ENCODE results near the gene BBIP1.
"Not testable (repeated sequence)": the region's sequence is repeated elsewhere in the genome, so short reads cannot be mapped to it uniquely, and the experiment has no call there.

The BBIP1 gene

DNA sequence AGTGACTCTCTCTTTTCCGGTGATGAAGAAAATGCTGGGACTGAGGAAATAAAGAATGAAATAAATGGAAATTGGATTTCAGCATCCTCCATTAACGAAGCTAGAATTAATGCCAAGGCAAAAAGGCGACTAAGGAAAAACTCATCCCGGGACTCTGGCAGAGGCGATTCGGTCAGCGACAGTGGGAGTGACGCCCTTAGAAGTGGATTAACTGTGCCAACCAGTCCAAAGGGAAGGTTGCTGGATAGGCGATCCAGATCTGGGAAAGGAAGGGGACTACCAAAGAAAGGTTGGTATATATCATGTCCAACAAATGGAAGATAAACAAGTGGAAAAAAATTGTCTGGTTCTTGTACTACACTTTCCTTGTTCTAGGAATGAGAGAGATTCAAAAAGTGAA lies 37.7 kb downstream of the BBIP1 start:
- no peak for DNase-seq

DNA sequence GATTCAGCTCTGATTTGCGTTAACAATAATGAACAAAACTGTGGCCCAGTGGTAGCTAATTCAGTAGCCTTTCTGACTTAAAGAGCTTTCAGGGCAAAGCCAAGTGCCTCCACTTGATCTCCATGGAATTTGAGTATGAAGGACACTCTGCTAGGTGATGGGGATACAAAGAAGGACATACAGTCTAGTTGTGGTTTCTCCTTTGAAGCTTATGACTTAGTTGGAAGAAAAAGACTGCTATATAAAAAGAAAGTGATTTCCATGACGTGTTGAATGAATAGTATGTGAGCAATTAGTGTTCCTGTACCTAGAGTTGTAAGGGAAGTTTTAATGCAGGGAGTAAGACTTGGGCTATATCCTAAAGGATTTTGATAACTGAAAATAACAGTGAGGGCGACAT lies 39.0 kb downstream of the BBIP1 start:
- DNase-seq: no peak

DNA sequence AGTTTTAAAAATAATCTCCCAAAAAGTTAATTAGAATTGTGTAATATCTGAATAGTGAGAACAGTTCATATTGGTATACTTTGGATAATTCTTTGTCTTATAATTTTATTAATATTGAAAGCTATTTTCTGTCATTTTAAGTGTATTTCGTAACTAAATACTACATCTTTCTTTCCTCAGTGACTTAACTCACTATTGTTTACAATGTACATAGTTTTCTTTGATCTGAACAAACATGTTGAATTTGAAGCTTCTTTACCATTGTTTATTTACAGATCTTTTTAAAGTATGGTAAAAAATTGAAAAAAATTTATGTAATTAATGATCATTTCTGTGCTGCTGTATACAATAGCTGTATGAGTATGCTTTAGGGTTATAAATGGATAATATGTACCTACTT lies 42.2 kb downstream of the BBIP1 start:
- no peak for DNase-seq

DNA sequence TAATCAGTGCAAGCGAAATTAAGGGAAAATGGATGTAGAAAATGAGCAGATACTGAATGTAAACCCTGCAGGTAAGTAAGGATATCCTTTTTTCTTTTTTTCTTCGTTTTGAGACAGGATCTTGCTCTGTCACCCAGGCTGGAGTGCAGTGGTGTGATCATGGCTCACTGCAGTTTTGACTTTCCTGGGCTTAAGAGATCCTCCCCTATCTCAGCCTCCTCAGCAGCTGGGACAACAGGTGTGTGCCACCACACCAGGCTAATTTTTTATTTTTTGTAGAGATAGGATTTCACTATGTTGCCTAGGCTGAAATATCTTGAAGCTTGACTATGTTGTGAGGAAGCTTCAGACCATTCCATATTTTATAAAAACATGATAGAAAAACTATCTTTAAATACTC lies 43.0 kb downstream of the BBIP1 start:
- no peak for DNase-seq

DNA sequence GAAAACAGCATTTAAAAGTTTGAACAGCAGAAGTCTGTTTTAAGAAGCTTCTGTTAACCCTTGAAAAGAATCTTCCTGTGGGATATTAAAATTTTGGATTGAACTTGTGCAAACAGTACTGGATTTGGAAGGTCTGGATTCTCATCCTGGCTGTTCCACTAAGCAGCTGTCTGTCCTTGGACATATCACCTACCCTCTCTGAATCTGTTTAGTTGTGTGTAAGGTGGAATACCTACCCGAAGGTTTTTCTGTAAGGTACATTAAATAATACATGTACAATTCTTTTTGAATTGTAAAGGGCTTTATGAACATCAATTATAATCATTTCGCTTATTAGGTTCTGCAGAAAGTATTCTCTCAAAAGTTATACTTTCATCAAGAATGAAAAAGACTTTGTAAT lies 45.0 kb downstream of the BBIP1 start:
- DNase-seq: no peak

DNA sequence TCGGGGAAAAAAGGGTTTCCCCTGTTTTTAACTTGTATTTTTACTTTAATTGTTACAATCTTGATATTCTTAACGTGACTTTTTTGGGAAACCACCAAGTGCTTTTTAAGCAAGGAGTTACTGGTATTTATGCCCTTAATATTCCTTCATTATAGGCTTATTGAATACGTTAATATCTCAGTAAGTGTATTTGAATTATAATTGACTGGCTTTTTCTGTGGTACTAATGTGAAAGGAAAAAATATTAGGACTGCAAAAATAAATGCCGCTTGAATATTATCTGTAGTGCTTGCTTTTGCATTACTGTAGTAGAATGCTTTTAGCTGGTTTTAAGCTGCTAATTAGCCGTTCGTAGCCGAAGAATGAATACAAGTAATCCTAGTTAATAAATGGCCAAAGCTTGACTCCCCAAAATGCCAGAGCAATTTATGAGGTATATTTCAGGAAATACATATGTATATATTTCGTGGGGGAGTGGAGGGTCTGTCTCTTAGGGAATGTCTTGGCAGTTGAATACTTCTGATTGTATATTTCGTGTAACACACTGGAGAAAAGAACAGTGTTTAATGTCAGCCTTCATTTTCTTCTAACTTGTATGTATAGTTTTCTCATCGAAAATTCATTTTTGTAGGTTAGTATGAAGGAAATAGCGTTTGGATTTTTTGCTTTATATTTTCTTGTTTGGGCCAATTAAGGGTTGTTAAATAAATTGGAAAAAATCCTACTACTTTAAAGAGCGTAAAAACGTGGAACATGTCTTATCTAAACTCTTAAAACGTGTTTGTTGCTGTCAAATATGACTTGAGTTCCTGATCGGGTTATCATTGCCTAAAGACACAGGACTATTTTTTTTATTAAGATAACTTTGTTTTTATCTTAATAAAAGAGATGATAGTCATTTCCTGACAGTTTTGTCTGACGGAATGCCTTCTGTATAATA lies 45.7 kb downstream of the BBIP1 start:
- DNase-seq: no peak

DNA sequence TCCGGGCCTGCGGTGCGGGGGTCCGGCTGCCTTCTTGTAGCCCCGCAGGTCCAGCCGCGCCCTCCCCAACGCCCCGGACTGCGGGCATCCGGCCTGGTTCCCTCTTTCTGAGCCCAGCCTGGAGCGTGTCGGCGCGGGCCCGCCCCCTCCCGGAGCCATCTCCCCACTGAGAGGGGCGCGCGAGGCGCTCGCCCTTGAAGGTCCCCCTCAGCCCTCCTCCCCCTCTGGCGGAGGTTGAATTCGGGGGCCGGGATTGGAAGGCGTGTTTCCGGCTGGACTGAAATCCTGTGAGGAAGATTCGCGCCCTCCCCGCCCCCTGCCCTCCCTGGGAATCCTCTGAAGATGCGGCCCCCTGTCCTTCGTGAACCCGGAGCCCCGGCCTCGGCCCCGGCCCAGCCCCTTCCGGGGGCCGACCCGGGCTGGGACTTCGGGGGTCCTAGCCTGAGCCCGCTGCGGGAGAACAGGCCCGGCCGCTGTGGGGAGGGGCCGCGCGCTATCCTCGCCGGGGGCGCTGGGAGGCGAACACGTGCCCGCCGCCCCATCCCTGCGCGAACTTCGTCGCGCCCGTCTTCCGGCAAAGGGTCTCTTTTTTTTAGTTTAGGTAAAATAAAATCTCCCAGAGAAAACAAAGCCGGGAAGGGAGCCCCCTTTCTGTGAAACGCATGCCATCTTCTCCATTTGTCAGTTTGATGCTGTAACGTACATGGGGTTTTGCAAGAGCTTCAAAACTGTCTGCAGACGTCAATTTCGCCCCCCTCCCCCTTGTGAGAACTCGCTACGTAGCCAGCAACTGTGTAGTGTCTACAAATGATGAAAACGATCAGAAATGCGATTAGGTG lies 46.6 kb downstream of the BBIP1 start:
- peak; percentile 51 to 58 for DNase-seq

DNA sequence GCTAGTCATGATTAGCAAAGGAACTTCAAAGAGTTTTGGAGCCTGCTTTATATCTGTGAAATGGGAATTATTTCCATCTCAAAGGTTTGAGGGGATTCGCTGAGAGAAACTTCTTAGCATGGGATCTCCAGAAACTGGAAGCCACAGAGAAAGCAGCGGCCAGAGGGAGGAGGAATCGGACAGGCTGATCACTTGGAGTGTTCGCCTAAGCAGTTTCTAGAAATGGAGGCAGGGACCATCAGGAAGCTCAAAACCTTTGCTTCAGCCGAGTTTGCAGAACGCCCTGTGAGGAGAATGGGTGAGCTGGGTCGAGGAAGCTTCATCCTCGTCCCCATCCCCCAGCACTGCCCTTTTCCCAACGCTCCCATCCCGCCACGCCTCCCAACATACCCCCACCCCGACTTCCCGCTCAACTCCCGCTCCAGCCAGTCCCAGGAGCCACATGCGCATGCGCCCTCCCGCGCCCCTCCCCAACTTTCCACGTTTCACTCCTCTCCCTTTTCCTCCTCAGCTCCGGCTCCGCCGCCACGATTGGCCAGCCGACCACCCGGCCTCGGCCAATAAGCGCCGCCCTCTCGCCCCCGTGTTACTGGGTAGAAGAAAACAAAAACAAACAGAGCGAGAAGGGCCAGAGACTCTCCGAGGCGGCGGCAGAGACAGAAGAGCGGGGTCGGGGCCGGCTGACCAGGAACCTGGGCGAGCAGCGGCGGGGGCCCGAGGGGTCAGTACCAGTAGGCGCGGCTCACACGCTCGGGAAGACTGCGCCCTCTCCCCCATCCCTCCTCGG lies 47.5 kb downstream of the BBIP1 start, which contains the start of gene PDCD4:
TSS of gene PDCD4 (plus strand) at position 631 of the 787 bp plus-strand sequence. CDS start 4,100 bp downstream, outside the sequence.
- peak; percentile 92 to 95 for DNase-seq

DNA sequence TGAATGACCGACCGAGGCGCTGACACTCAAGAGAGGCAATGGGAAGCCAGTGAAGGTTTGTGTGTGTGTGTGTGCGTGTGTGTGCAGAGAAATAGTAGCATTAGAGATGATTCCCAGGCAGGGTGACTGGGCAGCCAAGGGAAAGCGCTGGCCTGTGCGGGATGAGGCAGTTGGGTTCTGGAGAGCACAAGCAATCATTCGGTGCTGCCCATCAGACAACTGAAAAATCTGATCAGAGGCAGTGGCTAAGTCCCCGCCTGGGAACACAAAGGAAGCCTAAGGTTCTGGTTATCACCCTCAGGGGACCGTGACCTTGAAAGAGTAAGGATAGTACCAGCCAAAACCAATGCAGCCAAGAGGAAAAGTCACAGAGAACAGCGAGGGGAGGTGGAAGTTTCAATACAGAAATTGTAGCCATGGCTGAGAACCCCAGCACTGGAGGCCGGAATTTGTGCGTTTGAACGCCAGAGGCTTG lies 48.1 kb downstream of the BBIP1 start:
- no peak for DNase-seq

DNA sequence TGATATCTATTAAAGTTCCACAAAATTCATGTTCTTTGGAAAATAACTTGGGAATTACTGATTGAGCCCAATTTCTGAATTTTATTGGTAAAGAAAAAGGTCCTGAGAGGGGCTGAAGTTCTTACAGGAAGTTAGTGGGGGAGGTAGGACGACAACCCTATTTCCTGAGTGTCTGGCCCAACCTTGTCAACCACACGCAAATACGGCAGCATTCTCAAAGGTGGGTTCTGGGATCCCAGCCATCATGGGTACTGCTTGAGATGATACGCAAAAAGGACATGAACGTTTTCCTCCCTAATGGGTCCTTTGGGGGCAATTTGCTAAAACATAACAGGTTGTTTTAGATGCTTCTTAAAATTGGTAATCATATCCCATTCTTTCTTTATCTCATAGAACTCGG lies 50.0 kb downstream of the BBIP1 start:
- no peak for DNase-seq

DNA sequence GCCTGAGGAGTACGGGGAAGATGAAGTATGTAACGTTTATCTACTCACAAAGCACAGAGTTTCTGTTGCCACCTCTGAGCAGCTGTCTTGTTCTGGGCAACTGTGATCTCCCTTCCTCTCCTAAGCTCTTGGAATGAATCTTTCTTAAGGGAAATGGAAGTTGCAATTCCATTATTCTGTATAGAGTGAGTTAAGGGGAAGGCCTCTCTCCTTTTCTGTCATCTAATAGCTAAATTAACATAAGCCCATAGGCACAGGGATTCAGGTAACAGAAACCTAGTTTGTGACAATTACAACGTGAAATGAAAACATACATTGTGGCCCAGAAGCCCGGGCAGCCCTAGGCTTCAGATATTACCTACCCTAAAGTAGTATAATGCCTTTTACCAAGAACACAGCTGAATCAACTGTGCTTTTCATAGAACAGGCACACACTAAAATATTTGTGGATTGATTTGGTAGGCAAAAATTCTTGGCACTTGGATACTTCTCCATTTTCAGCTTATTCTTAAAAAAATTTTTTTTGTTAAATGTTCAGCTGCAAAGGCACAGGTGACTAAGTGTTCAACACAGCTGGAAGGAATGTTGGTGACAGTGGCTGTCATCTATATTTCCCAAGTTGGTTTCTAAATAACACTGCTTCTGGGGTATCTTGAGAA lies 51.0 kb downstream of the BBIP1 start:
- no peak for DNase-seq

DNA sequence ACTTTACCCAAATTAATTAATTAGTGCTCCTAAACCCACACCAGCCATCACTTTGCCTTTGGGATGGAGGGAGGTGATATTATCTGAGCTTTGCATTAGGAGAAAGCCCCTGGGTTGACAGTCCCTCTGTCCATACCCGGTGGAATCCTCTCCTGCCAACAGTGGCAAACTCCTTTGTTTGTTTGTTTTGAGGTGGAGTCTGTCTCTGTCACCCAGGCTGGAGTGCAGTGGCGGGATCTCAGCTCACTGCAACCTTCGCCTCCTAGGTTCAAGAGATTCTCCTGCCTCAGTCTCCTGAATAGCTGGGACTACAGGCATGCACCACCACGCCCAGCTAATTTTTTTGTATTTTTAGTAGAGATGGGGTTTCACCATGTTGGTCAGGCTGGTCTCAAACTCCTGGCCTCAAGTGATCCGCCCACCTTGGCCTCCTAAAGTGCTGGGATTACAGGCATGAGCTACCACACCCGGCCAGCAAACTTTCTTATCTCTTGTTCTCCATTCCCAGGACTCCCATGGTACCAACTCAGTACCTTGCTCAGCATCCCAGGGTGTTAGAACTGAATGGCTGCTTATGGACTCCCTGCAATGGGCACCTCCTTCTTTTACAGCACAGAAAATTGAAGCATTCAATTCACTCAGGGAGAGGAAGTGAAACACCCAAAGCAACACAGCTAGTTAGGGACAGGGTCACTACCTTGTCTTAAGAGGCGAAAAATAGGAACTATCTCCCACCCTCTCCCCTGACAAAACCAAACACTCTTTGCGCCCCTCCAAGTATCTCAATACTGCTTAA lies 51.8 kb downstream of the BBIP1 start:
- not testable (repeated sequence) for DNase-seq

DNA sequence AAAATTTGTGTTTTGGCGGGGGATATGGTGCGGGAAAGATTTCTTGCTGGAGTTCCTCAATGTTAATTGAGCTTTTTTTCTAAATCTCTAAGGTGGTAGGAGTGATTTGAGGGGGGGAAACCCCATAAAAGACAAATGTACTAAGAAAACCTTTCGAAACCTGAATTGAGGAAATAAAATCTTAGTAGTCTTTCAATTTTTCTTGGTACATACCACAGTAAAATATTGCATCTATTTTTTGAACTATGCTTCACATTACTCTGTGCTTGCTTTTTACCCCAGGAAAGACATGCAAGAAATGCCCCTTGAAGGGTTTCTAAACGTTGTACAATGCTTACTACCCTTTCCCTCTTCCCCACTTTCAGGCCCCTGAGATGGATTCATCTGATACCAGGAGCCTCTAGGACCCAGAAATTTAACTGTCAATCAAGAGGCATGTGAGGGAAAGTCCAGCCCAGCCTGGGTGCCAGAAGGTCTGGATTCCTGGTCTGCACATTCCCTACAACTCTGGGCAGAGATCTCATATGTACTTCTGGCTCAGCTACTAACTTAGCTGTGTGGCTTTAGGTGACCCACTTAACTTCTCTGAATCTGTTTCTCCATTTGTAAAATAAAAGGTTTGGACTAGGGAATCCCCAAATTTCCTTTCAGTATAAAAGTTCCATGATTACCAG lies 53.0 kb downstream of the BBIP1 start:
- DNase-seq: no peak

DNA sequence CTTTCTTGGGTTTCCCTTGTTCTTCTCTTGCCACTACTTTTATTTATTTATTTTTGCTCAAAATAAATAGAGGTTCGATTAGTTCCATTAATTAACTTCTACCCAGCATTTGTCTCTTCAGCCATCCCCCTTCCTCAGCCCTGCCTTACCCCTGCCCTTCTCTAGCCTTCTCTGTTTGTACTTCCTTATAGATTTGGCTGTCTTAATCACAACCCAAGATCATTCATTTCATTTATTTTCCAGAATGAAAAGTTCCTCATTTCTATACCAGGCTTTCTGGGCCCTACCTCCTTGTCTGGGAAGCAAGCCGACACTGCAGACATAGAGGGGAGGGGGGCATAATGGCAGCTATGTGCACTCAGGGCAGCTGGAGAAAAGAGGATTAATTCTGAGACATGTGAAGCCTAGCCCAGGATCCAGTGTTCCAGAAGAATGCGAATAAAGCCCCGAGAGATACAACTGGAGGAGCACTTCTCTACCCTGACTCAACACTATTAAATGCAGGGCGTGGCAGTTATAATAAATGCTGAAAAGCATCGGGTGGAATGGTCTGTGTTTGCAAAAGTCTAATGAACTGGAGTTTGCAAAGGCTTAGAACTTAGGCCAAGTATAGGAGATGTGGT lies 53.7 kb downstream of the BBIP1 start:
- no peak for DNase-seq

DNA sequence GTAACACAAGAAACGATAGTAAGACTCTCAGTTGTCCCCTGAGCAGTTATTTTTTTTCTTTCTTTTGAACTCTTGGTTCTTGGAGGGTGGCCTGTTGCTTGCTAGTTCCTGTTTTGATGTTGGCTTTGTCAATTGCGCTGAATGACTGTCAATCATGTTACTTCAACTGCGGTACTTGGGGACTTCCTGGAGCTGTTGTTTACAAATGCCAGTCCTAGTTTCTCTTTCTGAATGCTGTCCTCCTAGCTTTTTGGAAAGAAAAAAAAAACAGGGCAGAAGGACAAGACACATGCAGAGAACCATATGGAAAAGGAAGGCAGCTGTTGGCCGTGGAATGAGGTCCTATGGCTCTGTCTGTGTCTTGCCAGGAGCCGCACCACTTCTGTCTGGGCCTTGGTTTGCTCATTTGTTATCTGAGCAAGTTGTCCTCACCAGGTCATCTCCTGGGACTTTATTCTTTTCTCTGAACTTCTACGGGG lies 54.3 kb downstream of the BBIP1 start:
- DNase-seq: no peak

DNA sequence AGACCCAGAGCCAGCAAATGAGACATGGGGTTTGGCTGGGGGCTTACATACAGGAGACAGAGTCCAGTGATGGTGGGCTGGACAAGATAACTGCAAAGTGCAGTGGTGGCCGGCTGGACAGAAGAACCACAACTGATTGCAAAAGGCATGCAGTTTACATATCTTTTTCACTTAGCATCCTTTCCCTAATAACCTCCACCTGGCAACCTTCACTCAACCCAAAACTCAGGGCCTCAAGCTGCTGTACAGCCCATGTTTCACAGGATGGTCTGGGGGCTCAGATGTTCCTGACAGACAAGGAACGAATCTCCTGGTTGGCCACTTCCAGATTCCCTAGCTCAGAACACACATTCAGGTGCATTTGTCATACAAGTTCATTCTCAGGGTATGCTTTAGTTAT lies 55.0 kb downstream of the BBIP1 start:
- DNase-seq: no peak

DNA sequence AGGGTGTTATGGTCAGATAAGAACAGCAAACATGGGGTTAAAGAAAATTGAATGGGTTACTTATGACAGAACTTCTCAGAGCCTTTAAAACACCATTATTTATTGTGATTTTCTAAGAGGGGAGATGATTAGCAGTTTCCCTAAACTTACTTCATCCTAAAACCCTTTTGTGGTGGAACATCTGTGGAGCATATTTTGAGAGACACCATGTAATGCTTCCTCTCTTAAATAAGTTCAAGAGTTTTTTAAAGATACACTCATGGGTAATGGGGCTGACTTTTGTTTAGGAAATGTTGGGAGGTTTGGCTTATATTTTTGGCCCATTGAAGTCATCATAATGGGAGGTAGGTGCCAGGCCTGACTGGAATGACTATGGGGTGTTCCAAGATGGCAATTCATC lies 55.6 kb downstream of the BBIP1 start:
- DNase-seq: no peak

DNA sequence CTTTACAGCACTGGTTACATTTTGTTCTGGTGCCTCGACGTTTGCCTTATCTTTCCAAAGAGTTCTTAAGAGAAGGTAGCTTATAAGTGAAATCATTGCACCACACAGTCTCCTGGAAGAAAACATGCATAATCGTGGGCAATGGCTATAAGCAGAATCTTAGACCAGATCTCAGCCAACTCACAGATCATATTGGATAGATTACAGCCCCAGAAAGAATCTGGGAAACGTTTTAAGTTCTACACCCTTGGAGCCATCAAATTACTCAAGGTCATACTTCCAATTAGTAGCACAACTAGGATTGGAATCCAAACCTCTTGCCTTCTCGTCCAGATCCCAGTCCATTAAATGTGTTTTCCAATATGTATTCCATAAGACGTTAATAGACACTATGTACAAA lies 56.0 kb downstream of the BBIP1 start:
- no peak for DNase-seq

DNA sequence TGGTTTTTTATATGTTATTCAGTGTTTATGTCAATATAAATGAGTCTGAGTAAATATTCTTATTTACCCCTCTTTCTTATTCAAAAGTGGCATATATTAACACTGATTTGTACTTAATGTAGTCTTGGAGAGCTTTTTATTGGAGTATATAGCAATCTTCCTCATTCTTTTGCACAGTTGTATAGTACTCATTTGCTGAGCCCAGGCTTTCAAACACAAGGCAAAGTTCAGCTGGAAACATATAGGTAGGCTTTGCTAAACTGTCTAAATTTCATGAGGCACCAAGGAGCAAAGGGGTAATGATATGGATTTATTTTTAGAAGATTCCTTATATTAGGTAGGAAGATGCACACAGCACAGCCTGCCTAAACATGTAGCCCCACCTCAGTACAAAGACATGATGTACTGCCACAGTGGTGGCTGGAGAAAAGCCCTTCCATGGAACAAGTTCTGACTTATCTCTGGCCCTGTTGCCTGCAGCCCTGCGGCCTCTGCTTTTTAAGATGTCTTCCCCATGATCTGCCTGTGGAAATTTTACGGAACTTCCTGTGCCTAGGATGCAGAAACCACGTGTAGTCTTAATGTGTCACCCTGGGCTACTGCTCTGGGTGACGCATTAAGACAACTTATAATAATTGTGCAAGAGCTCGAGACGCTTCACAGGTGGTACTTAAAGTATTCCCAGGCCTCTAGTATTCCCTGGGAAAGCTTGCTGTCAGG lies 56.9 kb downstream of the BBIP1 start:
- DNase-seq: no peak

DNA sequence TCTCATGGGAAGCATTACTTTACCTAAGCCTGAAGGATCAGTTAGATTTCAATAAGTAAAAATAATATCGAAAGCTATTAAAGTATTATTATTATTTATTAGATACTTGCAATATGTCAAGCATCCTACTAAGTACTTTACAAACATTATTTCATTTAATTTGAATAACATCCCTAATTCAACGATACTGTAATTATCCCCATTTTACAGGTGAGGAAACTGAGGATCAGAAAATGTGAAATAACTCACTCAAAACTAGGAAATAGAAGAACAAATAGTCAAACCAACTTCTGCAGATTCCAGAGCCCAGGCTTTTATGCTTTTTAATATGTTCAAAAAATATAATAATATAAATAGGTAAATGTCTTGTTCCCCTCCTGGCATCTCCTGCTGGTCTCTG lies 57.5 kb downstream of the BBIP1 start:
- DNase-seq: no peak

Measured in NCI-H2081 (cell line).